ENCODE measurements around the gene MIX23.

The MIX23 gene

GRCh38 chr3:122350814-122351418 is 32.1 kb downstream of the MIX23 start:
- DNase-seq, result no peak

GRCh38 chr3:122349171-122349570 is 33.9 kb downstream of the MIX23 start:
- no peak for DNase-seq

GRCh38 chr3:122343654-122344053 is 39.4 kb downstream of the MIX23 start:
- no peak for DNase-seq

GRCh38 chr3:122342803-122343202 is 40.2 kb downstream of the MIX23 start:
- DNase-seq, result no peak

- DNase-seq, result no peak
Measured at GRCh38 chr3:122332551-122332950, 50.5 kb downstream of the MIX23 start.

- DNase-seq, result no peak
Measured at GRCh38 chr3:122331886-122332285, 51.1 kb downstream of the MIX23 start.

GRCh38 chr3:122325769-122326168 is 57.3 kb downstream of the MIX23 start:
- DNase-seq, result no peak

GRCh38 chr3:122324871-122325323 is 58.1 kb downstream of the MIX23 start, which contains the start of gene CSTA:
TSS of gene CSTA (plus strand) at chr3:122325248. CDS start at chr3:122325293, 45 bp downstream.
- no peak for DNase-seq

GRCh38 chr3:122322095-122323075 is 60.6 kb downstream of the MIX23 start:
- peak; percentile 10 for DNase-seq

- no peak for DNase-seq
Measured at GRCh38 chr3:122318620-122319019, 64.4 kb downstream of the MIX23 start.

- no peak for DNase-seq
Measured at GRCh38 chr3:122316368-122316767, 66.7 kb downstream of the MIX23 start.

GRCh38 chr3:122315619-122316018 is 67.4 kb downstream of the MIX23 start:
- DNase-seq, result no peak

GRCh38 chr3:122314228-122314876 is 68.7 kb downstream of the MIX23 start:
- no peak for DNase-seq

- DNase-seq, result no peak
Measured at GRCh38 chr3:122313281-122313680, 69.8 kb downstream of the MIX23 start.

GRCh38 chr3:122312826-122313225 is 70.2 kb downstream of the MIX23 start:
- DNase-seq, result no peak

GRCh38 chr3:122310361-122310760 is 72.7 kb downstream of the MIX23 start:
- DNase-seq, result no peak

Data from activated naive CD4-positive, alpha-beta T cell treated with Interleukin-2 at 50 U/mL for 16 hours (primary cell).